NT2/D1 (cell line): ENCODE results near the gene OPHN1.

ENCODE experiments used
- SUZ12 ChIP-seq: IDR thresholded peaks from 2 replicates; pipeline ENCODE4 v1.6.1; 2011; ENCODE audit not compliant: insufficient read length, insufficient read depth; ENCODE audit errors: extremely low read depth
- YY1 ChIP-seq: IDR thresholded peaks from 2 replicates; pipeline ENCODE4 v1.6.1; 2011; ENCODE audit not compliant: insufficient read length, insufficient read depth
- ZNF274 ChIP-seq: IDR thresholded peaks from 2 replicates; pipeline ENCODE4 v1.6.1; 2011; ENCODE audit warnings: mild to moderate bottlenecking, low read depth, low read length

DNA sequence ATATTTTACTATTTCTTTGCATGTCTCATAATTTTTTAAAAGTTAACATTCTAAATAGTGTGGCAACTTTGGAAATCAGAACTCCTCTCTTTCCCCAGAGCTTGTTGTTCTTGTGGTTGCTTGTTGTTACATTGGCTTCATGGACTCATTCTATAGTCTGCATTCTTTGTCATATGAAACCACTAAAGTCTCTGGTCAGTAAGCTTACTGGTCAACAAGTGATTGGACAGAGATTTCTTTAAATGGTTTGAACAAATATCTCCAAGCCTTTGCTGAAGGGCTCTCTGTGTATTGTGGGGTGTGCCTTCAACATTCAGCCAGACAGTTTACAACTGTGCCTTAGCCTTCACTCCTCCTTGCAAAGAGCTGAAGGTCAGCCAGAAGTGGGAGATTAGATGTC, 147.2 kb downstream of the OPHN1 start:
- no peak for TF ChIP-seq ZNF274
- TF ChIP-seq YY1 = no peak
- TF ChIP-seq SUZ12 = no peak
